Gastrocnemius medialis (tissue), 4 donors: ENCODE data around the gene UROS.

Experiments
- POLR2A ChIP-seq, 2 donors: fragments of 450-650 bp; IDR thresholded peaks; one replicate each; pipeline ENCODE4 v1.6.1; 2017; ENCODE audit warnings: antibody characterized with exemption in 2 of 2, mild to moderate bottlenecking in 2 of 2, moderate library complexity in 2 of 2
- TF ChIP-seq, protein P1 (sequence below), 5 experiments: fragments of 450-650 bp in 3 of 5; fragments of 200-600 bp in 2 of 5; sonication (generic) in 2 of 5; IDR thresholded peaks in 4 of 5; conservative IDR thresholded peaks in 1 of 5; 1 replicate in 4 of 5; 2 replicates in 1 of 5; pipeline ENCODE4 v1.5.1; 2016 to 2019; ENCODE audit warnings: antibody characterized with exemption in 5 of 5, mild to moderate bottlenecking in 3 of 5, moderate library complexity in 3 of 5

DNA sequence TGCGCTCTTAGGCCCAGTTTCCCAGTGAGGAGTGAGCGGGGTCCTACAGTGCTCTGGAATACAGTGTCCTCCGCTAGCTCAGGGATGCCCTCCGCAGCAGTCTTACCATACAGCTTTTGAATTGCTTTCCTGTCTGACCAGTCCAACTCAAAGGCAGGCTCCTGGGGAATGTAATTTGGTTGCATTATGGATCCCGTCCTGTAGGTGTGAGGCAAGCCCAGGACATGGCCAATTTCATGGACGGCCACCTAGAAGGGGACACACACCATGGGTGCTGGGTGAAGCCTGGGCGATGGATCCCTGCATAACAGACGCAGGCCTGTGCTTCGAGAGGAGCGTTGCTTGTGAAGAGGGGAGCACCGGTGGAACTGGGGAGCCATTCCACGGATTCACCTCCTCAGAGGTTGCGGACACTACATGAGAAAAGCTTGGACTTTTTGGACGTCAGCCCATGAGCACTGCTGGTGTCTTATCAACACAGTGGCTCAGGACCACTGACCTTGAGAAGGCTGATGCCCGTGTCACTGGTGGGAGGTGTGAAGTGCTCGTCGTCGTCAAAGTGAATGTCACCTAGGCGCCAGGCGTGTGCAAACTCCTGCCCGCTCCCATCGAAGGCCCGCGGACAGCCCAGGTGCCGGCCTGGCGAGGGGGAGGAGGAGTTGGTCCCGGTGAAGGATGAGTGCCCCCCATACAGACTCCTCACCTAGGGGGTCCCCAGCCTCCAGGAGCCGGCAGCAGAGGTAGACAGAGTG is 50.8 kb downstream of the UROS start:
- TF ChIP-seq, protein P1, sequence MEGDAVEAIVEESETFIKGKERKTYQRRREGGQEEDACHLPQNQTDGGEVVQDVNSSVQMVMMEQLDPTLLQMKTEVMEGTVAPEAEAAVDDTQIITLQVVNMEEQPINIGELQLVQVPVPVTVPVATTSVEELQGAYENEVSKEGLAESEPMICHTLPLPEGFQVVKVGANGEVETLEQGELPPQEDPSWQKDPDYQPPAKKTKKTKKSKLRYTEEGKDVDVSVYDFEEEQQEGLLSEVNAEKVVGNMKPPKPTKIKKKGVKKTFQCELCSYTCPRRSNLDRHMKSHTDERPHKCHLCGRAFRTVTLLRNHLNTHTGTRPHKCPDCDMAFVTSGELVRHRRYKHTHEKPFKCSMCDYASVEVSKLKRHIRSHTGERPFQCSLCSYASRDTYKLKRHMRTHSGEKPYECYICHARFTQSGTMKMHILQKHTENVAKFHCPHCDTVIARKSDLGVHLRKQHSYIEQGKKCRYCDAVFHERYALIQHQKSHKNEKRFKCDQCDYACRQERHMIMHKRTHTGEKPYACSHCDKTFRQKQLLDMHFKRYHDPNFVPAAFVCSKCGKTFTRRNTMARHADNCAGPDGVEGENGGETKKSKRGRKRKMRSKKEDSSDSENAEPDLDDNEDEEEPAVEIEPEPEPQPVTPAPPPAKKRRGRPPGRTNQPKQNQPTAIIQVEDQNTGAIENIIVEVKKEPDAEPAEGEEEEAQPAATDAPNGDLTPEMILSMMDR (IDR thresholded peaks at IDR 0.05 in 4 of 5, conservative IDR thresholded peaks at IDR 0.05 in 1 of 5) = no peak
- TF ChIP-seq POLR2A (IDR thresholded peaks at IDR 0.05) = no peak
